ENCODE measurements around the gene LMNB1.

DNA sequence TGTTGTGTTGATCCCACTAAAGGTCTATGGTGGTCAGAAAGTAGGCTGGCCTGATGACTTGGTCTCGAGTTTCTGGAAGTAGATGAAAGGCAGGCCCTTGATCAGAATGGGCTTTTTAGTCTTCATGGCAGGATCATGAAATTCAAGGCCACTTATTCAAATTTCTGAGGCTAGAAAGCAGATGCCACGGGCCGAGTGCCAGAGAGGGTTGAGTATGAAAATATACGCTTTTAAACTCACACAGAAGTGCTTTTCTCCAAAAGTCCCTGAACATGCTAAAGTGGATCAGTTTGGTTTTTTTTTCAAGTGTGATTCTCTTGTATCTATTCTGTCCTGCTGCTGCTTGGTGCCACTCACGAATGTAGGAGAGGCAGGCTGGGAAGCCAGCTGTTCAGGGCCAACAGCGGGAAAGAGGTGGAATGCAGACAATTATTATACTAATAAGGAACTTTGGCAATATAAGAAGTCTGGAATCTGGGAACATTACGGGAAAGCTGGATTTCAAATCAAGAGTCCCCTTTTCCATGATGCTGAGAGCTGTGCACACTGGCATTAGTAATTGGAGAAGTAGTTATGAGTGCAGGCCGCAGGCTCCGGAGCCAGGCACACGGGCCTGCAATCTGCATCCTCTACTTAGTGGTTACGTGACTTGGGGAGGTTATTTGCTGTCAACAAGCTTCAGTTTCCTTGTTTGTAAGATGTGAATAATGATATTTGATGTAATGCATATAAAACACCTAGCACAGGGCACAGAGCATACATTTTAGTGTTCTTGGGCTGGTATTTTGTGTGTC lies 95.8 kb downstream of the LMNB1 start:
- TF ChIP-seq, protein P1, sequence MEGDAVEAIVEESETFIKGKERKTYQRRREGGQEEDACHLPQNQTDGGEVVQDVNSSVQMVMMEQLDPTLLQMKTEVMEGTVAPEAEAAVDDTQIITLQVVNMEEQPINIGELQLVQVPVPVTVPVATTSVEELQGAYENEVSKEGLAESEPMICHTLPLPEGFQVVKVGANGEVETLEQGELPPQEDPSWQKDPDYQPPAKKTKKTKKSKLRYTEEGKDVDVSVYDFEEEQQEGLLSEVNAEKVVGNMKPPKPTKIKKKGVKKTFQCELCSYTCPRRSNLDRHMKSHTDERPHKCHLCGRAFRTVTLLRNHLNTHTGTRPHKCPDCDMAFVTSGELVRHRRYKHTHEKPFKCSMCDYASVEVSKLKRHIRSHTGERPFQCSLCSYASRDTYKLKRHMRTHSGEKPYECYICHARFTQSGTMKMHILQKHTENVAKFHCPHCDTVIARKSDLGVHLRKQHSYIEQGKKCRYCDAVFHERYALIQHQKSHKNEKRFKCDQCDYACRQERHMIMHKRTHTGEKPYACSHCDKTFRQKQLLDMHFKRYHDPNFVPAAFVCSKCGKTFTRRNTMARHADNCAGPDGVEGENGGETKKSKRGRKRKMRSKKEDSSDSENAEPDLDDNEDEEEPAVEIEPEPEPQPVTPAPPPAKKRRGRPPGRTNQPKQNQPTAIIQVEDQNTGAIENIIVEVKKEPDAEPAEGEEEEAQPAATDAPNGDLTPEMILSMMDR (IDR thresholded peaks at IDR 0.05; ENCODE audit: low read depth, low read length): no peak
- TF ChIP-seq, protein P2, sequence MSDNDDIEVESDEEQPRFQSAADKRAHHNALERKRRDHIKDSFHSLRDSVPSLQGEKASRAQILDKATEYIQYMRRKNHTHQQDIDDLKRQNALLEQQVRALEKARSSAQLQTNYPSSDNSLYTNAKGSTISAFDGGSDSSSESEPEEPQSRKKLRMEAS (IDR thresholded peaks at IDR 0.05; ENCODE audit: low read depth, low read length): no peak
- no peak for TF ChIP-seq POLR2A (IDR thresholded peaks at IDR 0.05; ENCODE audit: extremely low read depth, insufficient read length)
